MCF 10A (cell line): ENCODE data around the gene LRRK2. TPM values are rescaled to one million over a fixed set of nuclear protein-coding genes. Genes with fewer than 3 reads are reported as not detected.

Source experiments
- BruUV-seq: library from RNA; stranded (reverse); fragments of 400-500 nt; replicated peaks from 2 replicates; lab custom pipeline; 2021; lab: Mats Ljungman, UMichigan
- CTCF ChIA-PET: fragments of 300-600 bp; sonication (Branson Sonifier 250); formaldehyde crosslinking; extraction: SDS; loops from one replicate; lab custom pipeline; 2021; ENCODE audit warnings: antibody characterized with exemption, inconsistent platforms; lab: Yijun Ruan, JAX
- POLR2A ChIA-PET: fragments of 300-600, 350-650 bp; sonication (Branson Sonifier 250); formaldehyde crosslinking; extraction: SDS; loops from one replicate; lab custom pipeline; 2020; ENCODE audit warnings: antibody characterized with exemption, inconsistent platforms; lab: Yijun Ruan, JAX
- DNase-seq: peaks from one replicate; pipeline ENCODE4 v3.0.0-alpha.2; 2018; ENCODE audit not compliant: unreplicated experiment
- H3K27ac Mint-ChIP-seq: one replicate; pipeline ENCODE4 v1.8.0; 2022; ENCODE audit warnings: mild to moderate bottlenecking, low read depth, mixed read lengths; ENCODE audit not compliant: unreplicated experiment
- H3K27me3 Mint-ChIP-seq: one replicate; pipeline ENCODE4 v1.8.0; 2022; ENCODE audit warnings: mixed read lengths; ENCODE audit not compliant: insufficient read depth, unreplicated experiment
- H3K36me3 Mint-ChIP-seq: one replicate; pipeline ENCODE4 v1.8.0; 2022; ENCODE audit warnings: mild to moderate bottlenecking, moderate library complexity, mixed read lengths; ENCODE audit not compliant: insufficient read depth, unreplicated experiment
- H3K4me1 Mint-ChIP-seq: one replicate; pipeline ENCODE4 v1.8.0; 2022; ENCODE audit warnings: mixed read lengths; ENCODE audit not compliant: insufficient read depth, unreplicated experiment
- H3K4me3 Mint-ChIP-seq: one replicate; pipeline ENCODE4 v1.8.0; 2022; ENCODE audit warnings: mild to moderate bottlenecking, moderate library complexity, mixed read lengths; ENCODE audit not compliant: unreplicated experiment
- H3K9me3 Mint-ChIP-seq: one replicate; pipeline ENCODE4 v1.8.0; 2022; ENCODE audit warnings: mixed read lengths; ENCODE audit not compliant: unreplicated experiment
- CTCF ChIP-seq: fragments of 200-600 bp; IDR thresholded peaks from one replicate; pipeline ENCODE4 v1.8.0; 2022; ENCODE audit warnings: antibody characterized with exemption, mild to moderate bottlenecking; ENCODE audit not compliant: unreplicated experiment
- intact Hi-C: fragments of 100-400 bp; cut with micrococcal nuclease; formaldehyde crosslinking; loops from 2 replicates; pipeline ENCODE4 v1.14.1; 2022
- total RNA-seq: library from RNA; stranded (reverse); gene quantifications from 2 replicates; pipeline ENCODE4 v1.2.3, GENCODE V29; 2022

LRRK2 gene
- total RNA-seq, 1 experiment from 2014 or later = 4.2 TPM

GRCh38 chr12:40312982-40313576 lies 88.3 kb downstream of the LRRK2 start:
- DNase-seq = peak; percentile 34
- BruUV-seq = no TSS peak
- Mint-ChIP-seq H3K9me3 (no peaks in the 10 kb centered on the region), H3K36me3 (no peaks in the 10 kb centered on the region), H3K4me1 (peaks cover 6% of the 10 kb centered on the region), H3K4me3 (no peak overlapping the region), H3K27ac (no peak overlapping the region), H3K27me3 (no peaks in the 10 kb centered on the region)
- ChIA-PET POLR2A (interaction anchor here (0.7 to 2.0 kb wide), 3 partner anchors 97 to 302 kb away, joined by 3 to 9 read pairs (median 3); no protein-coding TSS in a partner anchor), CTCF (interaction anchor here (0.6 to 9.2 kb wide), 19 partner anchors 9 to 549 kb away, joined by 3 to 177 read pairs (median 5); partner anchors contain the start of genes LRRK2 and SLC2A13)
- peak; percentile 61 for TF ChIP-seq CTCF
- intact Hi-C loops = loop anchor here (1.0 to 2.0 kb wide), 3 partner anchors 160 to 548 kb away; no protein-coding TSS in a partner anchor

- POLR2A ChIA-PET = interaction anchor here (0.7 to 1.4 kb wide), 2 partner anchors 98 to 302 kb away, joined by 3 read pairs; no protein-coding TSS in a partner anchor
- no TSS peak for BruUV-seq
- no peaks in the 10 kb centered on the region for H3K36me3 Mint-ChIP-seq
- no peaks in the 10 kb centered on the region for H3K27me3 Mint-ChIP-seq
- intact Hi-C loops = loop anchor here (1.0 to 2.0 kb wide), 3 partner anchors 161 to 549 kb away; no protein-coding TSS in a partner anchor
- DNase-seq = no peak
- H3K4me3 Mint-ChIP-seq = no peak overlapping the region
- CTCF ChIA-PET = interaction anchor here (0.6 to 9.2 kb wide), 23 partner anchors 10 to 1241 kb away, joined by 3 to 177 read pairs (median 5); partner anchors contain the start of genes LRRK2 and SLC2A13
- H3K9me3 Mint-ChIP-seq = no peaks in the 10 kb centered on the region
- no peak for TF ChIP-seq CTCF
- peaks cover 6% of the 10 kb centered on the region for H3K4me1 Mint-ChIP-seq
- H3K27ac Mint-ChIP-seq = no peak overlapping the region
Observed at GRCh38 chr12:40313928-40314327, 89.1 kb downstream of the LRRK2 start.

- intact Hi-C loops = no loop called here
- Mint-ChIP-seq H3K27me3 (no peaks in the 10 kb centered on the region), H3K4me1 (peaks cover 6% of the 10 kb centered on the region), H3K36me3 (no peaks in the 10 kb centered on the region), H3K4me3 (no peak overlapping the region), H3K27ac (no peak overlapping the region), H3K9me3 (no peaks in the 10 kb centered on the region)
- POLR2A ChIA-PET = interaction anchor here (0.7 to 1.6 kb wide), 4 partner anchors 37 to 208 kb away, joined by 3 to 11 read pairs (median 4); partner anchors contain the start of gene SLC2A13
- TF ChIP-seq CTCF = no peak
- BruUV-seq = no TSS peak
- CTCF ChIA-PET = interaction anchor here (0.6 to 9.2 kb wide), 12 partner anchors 10 to 928 kb away, joined by 3 to 177 read pairs (median 8); partner anchors contain the start of genes LRRK2 and SLC2A13
- DNase-seq = no peak
Observed at GRCh38 chr12:40314927-40315326, 90.1 kb downstream of the LRRK2 start.

- ChIA-PET POLR2A (interaction anchor here (0.6 to 1.6 kb wide), 5 partner anchors 37 to 310 kb away, joined by 3 to 11 read pairs (median 3); partner anchors contain the start of gene SLC2A13), CTCF (interaction anchor here (0.6 to 9.2 kb wide), 11 partner anchors 10 to 929 kb away, joined by 3 to 177 read pairs (median 3); partner anchors contain the start of gene LRRK2)
- BruUV-seq = no TSS peak
- H3K9me3 Mint-ChIP-seq = no peaks in the 10 kb centered on the region
- TF ChIP-seq CTCF = no peak
- no peak for DNase-seq
- no peaks in the 10 kb centered on the region for H3K36me3 Mint-ChIP-seq
- intact Hi-C loops = no loop called here
- H3K27ac Mint-ChIP-seq = no peak overlapping the region
- H3K27me3 Mint-ChIP-seq = no peaks in the 10 kb centered on the region
- H3K4me1 Mint-ChIP-seq = peaks cover 6% of the 10 kb centered on the region
- H3K4me3 Mint-ChIP-seq = no peak overlapping the region
Observed at GRCh38 chr12:40315375-40315774, 90.6 kb downstream of the LRRK2 start.
